ENCODE measurements around the gene PDE9A.

GRCh38 chr21:42740405-42740909, 87.0 kb downstream of the PDE9A start:
- TF ChIP-seq CTCF (IDR thresholded peaks at IDR 0.05) (no peak), REST (IDR thresholded peaks at IDR 0.05) (no peak), HOXB13 (CRISPR knock-in tag; IDR thresholded peaks at IDR 0.05; ENCODE audit: low read depth) (no peak), JUN (IDR thresholded peaks at IDR 0.05) (no peak)

All from A549 (cell line).